Mucosa of stomach (tissue), 1 donor: ENCODE measurements around the gene PTPRD.
"Not testable (repeated sequence)": the region's sequence is repeated elsewhere in the genome, so short reads cannot be mapped to it uniquely, and the experiment has no call there.

Experiments used
- H3K27me3 ChIP-seq: one replicate; pipeline ENCODE4 v1.7.0; 2013; ENCODE audit warnings: mild to moderate bottlenecking, low read length; ENCODE audit not compliant: control insufficient read depth, insufficient read depth
- H3K36me3 ChIP-seq: one replicate; pipeline ENCODE4 v1.7.0; 2013; ENCODE audit warnings: low read length; ENCODE audit not compliant: control insufficient read depth, insufficient read depth
- H3K4me1 ChIP-seq: one replicate; pipeline ENCODE4 v1.7.0; 2013; ENCODE audit warnings: mild to moderate bottlenecking, low read length; ENCODE audit not compliant: control insufficient read depth, insufficient read depth
- H3K4me3 ChIP-seq: one replicate; pipeline ENCODE4 v1.7.0; 2013; ENCODE audit warnings: low read length
- H3K9ac ChIP-seq: one replicate; pipeline ENCODE4 v1.7.0; 2013; ENCODE audit warnings: mild to moderate bottlenecking, low read length, moderate library complexity
- H3K9me3 ChIP-seq: one replicate; pipeline ENCODE4 v1.7.0; 2013; ENCODE audit warnings: mild to moderate bottlenecking, low read length, moderate library complexity; ENCODE audit not compliant: control insufficient read depth
- donor health status: Pancreatic carcinoma.

PTPRD gene

GRCh38 chr9:9045572-9045971, 1567.2 kb downstream of the PTPRD start:
- no peaks in the 10 kb centered on the region for H3K27me3 ChIP-seq
- no peak overlapping the region for H3K9ac ChIP-seq
- H3K36me3 ChIP-seq, result no peaks in the 10 kb centered on the region

GRCh38 chr9:9045072-9045471, 1567.7 kb downstream of the PTPRD start:
- Histone ChIP-seq H3K9me3 (no peaks in the 10 kb centered on the region), H3K4me1 (no peaks in the 10 kb centered on the region), H3K9ac (no peak overlapping the region), H3K27me3 (no peaks in the 10 kb centered on the region), H3K4me3 (no peak overlapping the region), H3K36me3 (no peaks in the 10 kb centered on the region)

More at GRCh38 chr9:9045572-9045971, 1567.2 kb downstream of the PTPRD start:
- no peaks in the 10 kb centered on the region for H3K9me3 ChIP-seq
- no peaks in the 10 kb centered on the region for H3K4me1 ChIP-seq
- no peak overlapping the region for H3K4me3 ChIP-seq

- not testable (repeated sequence) for H3K9ac ChIP-seq, H3K4me3 ChIP-seq, H3K27me3 ChIP-seq, H3K4me1 ChIP-seq, H3K9me3 ChIP-seq, H3K36me3 ChIP-seq
Observed at GRCh38 chr9:9043788-9044187, 1569.0 kb downstream of the PTPRD start.

- no peak overlapping the region for H3K9ac ChIP-seq
- no peaks in the 10 kb centered on the region for H3K9me3 ChIP-seq
- H3K4me3 ChIP-seq, result no peak overlapping the region
- no peaks in the 10 kb centered on the region for H3K27me3 ChIP-seq
- no peaks in the 10 kb centered on the region for H3K4me1 ChIP-seq
- no peaks in the 10 kb centered on the region for H3K36me3 ChIP-seq
Observed at GRCh38 chr9:9041756-9042155, 1571.0 kb downstream of the PTPRD start.

GRCh38 chr9:9033022-9033421, 1579.8 kb downstream of the PTPRD start:
- no peaks in the 10 kb centered on the region for H3K4me1 ChIP-seq
- no peaks in the 10 kb centered on the region for H3K27me3 ChIP-seq
- no peaks in the 10 kb centered on the region for H3K9me3 ChIP-seq
- no peaks in the 10 kb centered on the region for H3K36me3 ChIP-seq
- no peak overlapping the region for H3K9ac ChIP-seq
- H3K4me3 ChIP-seq, result no peak overlapping the region

- Histone ChIP-seq H3K36me3 (no peaks in the 10 kb centered on the region), H3K9me3 (no peaks in the 10 kb centered on the region), H3K4me3 (no peak overlapping the region), H3K27me3 (no peaks in the 10 kb centered on the region), H3K4me1 (no peaks in the 10 kb centered on the region), H3K9ac (no peak overlapping the region)
Observed at GRCh38 chr9:9016597-9016996, 1596.2 kb downstream of the PTPRD start.

- H3K9me3 ChIP-seq, result no peaks in the 10 kb centered on the region
- H3K4me1 ChIP-seq, result no peaks in the 10 kb centered on the region
- H3K36me3 ChIP-seq, result no peaks in the 10 kb centered on the region
Observed at GRCh38 chr9:9004810-9005209, 1608.0 kb downstream of the PTPRD start.

GRCh38 chr9:9002826-9003583, 1609.8 kb downstream of the PTPRD start:
- Histone ChIP-seq H3K4me1 (no peaks in the 10 kb centered on the region), H3K9ac (no peak overlapping the region), H3K27me3 (no peaks in the 10 kb centered on the region), H3K9me3 (no peaks in the 10 kb centered on the region), H3K36me3 (no peaks in the 10 kb centered on the region), H3K4me3 (no peak overlapping the region)

More at GRCh38 chr9:9004810-9005209, 1608.0 kb downstream of the PTPRD start:
- no peak overlapping the region for H3K9ac ChIP-seq
- no peaks in the 10 kb centered on the region for H3K27me3 ChIP-seq
- H3K4me3 ChIP-seq, result no peak overlapping the region

GRCh38 chr9:8980496-8981013, 1632.2 kb downstream of the PTPRD start:
- H3K36me3 ChIP-seq, result no peaks in the 10 kb centered on the region
- no peak overlapping the region for H3K9ac ChIP-seq
- H3K9me3 ChIP-seq, result no peaks in the 10 kb centered on the region
- H3K4me3 ChIP-seq, result no peak overlapping the region
- no peaks in the 10 kb centered on the region for H3K27me3 ChIP-seq
- H3K4me1 ChIP-seq, result no peaks in the 10 kb centered on the region

- no peaks in the 10 kb centered on the region for H3K4me1 ChIP-seq
- no peak overlapping the region for H3K4me3 ChIP-seq
- no peak overlapping the region for H3K9ac ChIP-seq
- no peaks in the 10 kb centered on the region for H3K27me3 ChIP-seq
- no peaks in the 10 kb centered on the region for H3K36me3 ChIP-seq
- no peaks in the 10 kb centered on the region for H3K9me3 ChIP-seq
Observed at GRCh38 chr9:8978334-8978733, 1634.5 kb downstream of the PTPRD start.

- not testable (repeated sequence) for H3K36me3 ChIP-seq, H3K4me1 ChIP-seq, H3K4me3 ChIP-seq, H3K27me3 ChIP-seq, H3K9ac ChIP-seq, H3K9me3 ChIP-seq
Observed at GRCh38 chr9:8968350-8968749, 1644.5 kb downstream of the PTPRD start.

GRCh38 chr9:8963885-8964284, 1648.9 kb downstream of the PTPRD start:
- Histone ChIP-seq H3K4me3 (no peak overlapping the region), H3K9me3 (no peaks in the 10 kb centered on the region), H3K9ac (no peak overlapping the region), H3K4me1 (no peaks in the 10 kb centered on the region), H3K27me3 (no peaks in the 10 kb centered on the region), H3K36me3 (no peaks in the 10 kb centered on the region)
